MM.1S (cell line): ENCODE measurements around the gene ZNF778.

Source experiments
- EZH2 ChIP-seq: fragments of 300-600 bp; sonication (generic); optimal IDR thresholded peaks from 2 replicates; pipeline ENCODE3; 2017; ENCODE audit warnings: low read depth, mild to moderate bottlenecking, antibody characterized with exemption, low read length, mixed read lengths
- EZH2phosphoT487 ChIP-seq: fragments of 300-600 bp; sonication (generic); IDR thresholded peaks from 2 replicates; pipeline ENCODE4 v1.6.1; 2018; ENCODE audit warnings: antibody characterized with exemption, low read length
- TF ChIP-seq, protein P1 (sequence below): fragments of 300-600 bp; sonication (generic); IDR thresholded peaks from 2 replicates; pipeline ENCODE4 v1.5.1; 2016; ENCODE audit warnings: antibody characterized with exemption, low read length, mixed read lengths

DNA sequence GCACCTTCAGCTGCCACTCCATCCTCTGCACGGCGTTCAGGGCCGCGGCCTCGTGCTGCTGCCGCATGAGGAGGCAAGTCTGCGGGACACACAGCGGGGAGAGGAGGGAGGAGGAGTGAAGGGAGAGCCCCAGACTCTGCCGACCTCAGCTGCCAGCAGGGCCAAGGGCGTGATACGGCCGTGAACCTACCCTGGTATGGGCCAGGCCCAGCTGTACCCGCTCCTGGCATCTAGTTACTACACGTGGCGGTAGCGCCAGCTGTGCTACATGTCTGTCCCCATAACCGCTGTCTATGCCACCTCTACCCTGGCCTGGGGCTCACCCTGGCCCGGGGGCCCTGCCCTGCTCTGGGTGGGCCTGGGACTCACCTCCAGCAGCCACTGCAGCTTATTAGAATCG is 51.1 kb downstream of the ZNF778 start:
- TF ChIP-seq, protein P1, sequence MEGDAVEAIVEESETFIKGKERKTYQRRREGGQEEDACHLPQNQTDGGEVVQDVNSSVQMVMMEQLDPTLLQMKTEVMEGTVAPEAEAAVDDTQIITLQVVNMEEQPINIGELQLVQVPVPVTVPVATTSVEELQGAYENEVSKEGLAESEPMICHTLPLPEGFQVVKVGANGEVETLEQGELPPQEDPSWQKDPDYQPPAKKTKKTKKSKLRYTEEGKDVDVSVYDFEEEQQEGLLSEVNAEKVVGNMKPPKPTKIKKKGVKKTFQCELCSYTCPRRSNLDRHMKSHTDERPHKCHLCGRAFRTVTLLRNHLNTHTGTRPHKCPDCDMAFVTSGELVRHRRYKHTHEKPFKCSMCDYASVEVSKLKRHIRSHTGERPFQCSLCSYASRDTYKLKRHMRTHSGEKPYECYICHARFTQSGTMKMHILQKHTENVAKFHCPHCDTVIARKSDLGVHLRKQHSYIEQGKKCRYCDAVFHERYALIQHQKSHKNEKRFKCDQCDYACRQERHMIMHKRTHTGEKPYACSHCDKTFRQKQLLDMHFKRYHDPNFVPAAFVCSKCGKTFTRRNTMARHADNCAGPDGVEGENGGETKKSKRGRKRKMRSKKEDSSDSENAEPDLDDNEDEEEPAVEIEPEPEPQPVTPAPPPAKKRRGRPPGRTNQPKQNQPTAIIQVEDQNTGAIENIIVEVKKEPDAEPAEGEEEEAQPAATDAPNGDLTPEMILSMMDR, result no peak
- TF ChIP-seq EZH2phosphoT487, result no peak
- TF ChIP-seq EZH2, result no peak
